ENCODE results near the gene PDGFRB.

Gene PDGFRB

GRCh38 chr5:150108711-150109514 lies 46.7 kb downstream of the PDGFRB start:
- H3K4me1 ChIP-seq (ENCODE audit: control insufficient read depth in 2 of 2, insufficient read depth in 1 of 2, low read depth in 1 of 2, low read length in 2 of 2), result peaks cover 18 to 24% of the 10 kb centered on the region in 2 donors
- peaks cover 0 to 11% (median 2%) of the 10 kb centered on the region in 3 experiments for H3K27me3 ChIP-seq (ENCODE audit: control insufficient read depth in 3 of 3, insufficient read depth in 3 of 3, low read depth in 1 of 3, low read length in 3 of 3)
- H2AFZ ChIP-seq (ENCODE audit: low read length), result no peak overlapping the region
- H3K18ac ChIP-seq (ENCODE audit: low read length), result peak overlapping the region; percentile 81
- no peaks in the 10 kb centered on the region for H3K9me3 ChIP-seq (replicated peaks in 1 of 2; ENCODE audit: control insufficient read depth in 2 of 2, insufficient read depth in 1 of 2, low read depth in 1 of 2, low read length in 2 of 2)
- no CpG with 5 or more reads among the region's 11 CpGs for WGBS, 2 donors (ENCODE audit: extremely low coverage in 2 of 2, insufficient read length in 2 of 2, insufficient replicate concordance in 1 of 2)
- no peaks in the 10 kb centered on the region for H3K79me1 ChIP-seq (ENCODE audit: low read depth, low read length)
- no peak overlapping the region for H4K8ac ChIP-seq (ENCODE audit: low read depth, low read length)
- peak overlapping the region; percentile 36 for H2AK5ac ChIP-seq (ENCODE audit: low read depth, low read length)
- DNase-seq (ENCODE audit: low spot score), result no peak
- H3K4me2 ChIP-seq (ENCODE audit: insufficient read depth, low read length, poor library complexity, severe bottlenecking), result no peak overlapping the region
- H2BK5ac ChIP-seq (ENCODE audit: low read length), result no peak overlapping the region
- H4K91ac ChIP-seq (ENCODE audit: low read depth, low read length, poor library complexity), result no peak overlapping the region
- H3K36me3 ChIP-seq (replicated peaks in 1 of 2; ENCODE audit: control insufficient read depth in 2 of 2, insufficient read depth in 2 of 2, low read length in 2 of 2), result no peaks in the 10 kb centered on the region
- no peak overlapping the region for H3K14ac ChIP-seq (ENCODE audit: low read length)
- H2BK12ac ChIP-seq (ENCODE audit: low read length), result no peak overlapping the region
- peak overlapping the region; percentile 44 for H3K23ac ChIP-seq (ENCODE audit: low read depth, low read length, poor library complexity)
- H3K9ac ChIP-seq (ENCODE audit: low read depth, low read length, poor library complexity), result no peak overlapping the region
- no peak overlapping the region for H3K4ac ChIP-seq (ENCODE audit: low read length)
- peak overlapping the region; percentile 62 for H2BK15ac ChIP-seq (ENCODE audit: low read length)
- no peak overlapping the region for H2BK120ac ChIP-seq (ENCODE audit: low read depth, low read length)
- no peak overlapping the region for H3K4me3 ChIP-seq (ENCODE audit: low read length in 2 of 2)
- H3K27ac ChIP-seq (replicated peaks; ENCODE audit: low read length), result no peak overlapping the region

GRCh38 chr5:150107909-150108447 lies 47.7 kb downstream of the PDGFRB start:
- Histone ChIP-seq H3K4me2 (ENCODE audit: insufficient read depth, low read length, poor library complexity, severe bottlenecking) (no peak overlapping the region), H3K23ac (ENCODE audit: low read depth, low read length, poor library complexity) (no peak overlapping the region), H2BK15ac (ENCODE audit: low read length) (no peak overlapping the region), H2AFZ (ENCODE audit: low read length) (peak overlapping the region; percentile 92), H3K9me3 (replicated peaks in 1 of 2; ENCODE audit: control insufficient read depth in 2 of 2, insufficient read depth in 1 of 2, low read depth in 1 of 2, low read length in 2 of 2) (no peaks in the 10 kb centered on the region), H2BK120ac (ENCODE audit: low read depth, low read length) (no peak overlapping the region), H3K27me3 (ENCODE audit: control insufficient read depth in 3 of 3, insufficient read depth in 3 of 3, low read depth in 1 of 3, low read length in 3 of 3) (peaks cover 0 to 11% (median 2%) of the 10 kb centered on the region in 3 experiments), H2AK5ac (ENCODE audit: low read depth, low read length) (no peak overlapping the region), H3K36me3 (replicated peaks in 1 of 2; ENCODE audit: control insufficient read depth in 2 of 2, insufficient read depth in 2 of 2, low read length in 2 of 2) (no peaks in the 10 kb centered on the region), H3K9ac (ENCODE audit: low read depth, low read length, poor library complexity) (no peak overlapping the region), H3K4me1 (ENCODE audit: control insufficient read depth in 2 of 2, insufficient read depth in 1 of 2, low read depth in 1 of 2, low read length in 2 of 2) (peaks cover 18% of the 10 kb centered on the region in 2 donors), H3K18ac (ENCODE audit: low read length) (no peak overlapping the region), H4K8ac (ENCODE audit: low read depth, low read length) (no peak overlapping the region), H4K91ac (ENCODE audit: low read depth, low read length, poor library complexity) (no peak overlapping the region), H3K27ac (replicated peaks; ENCODE audit: low read length) (no peak overlapping the region), H3K79me1 (ENCODE audit: low read depth, low read length) (no peaks in the 10 kb centered on the region), H3K14ac (ENCODE audit: low read length) (no peak overlapping the region), H2BK12ac (ENCODE audit: low read length) (no peak overlapping the region), H3K4ac (ENCODE audit: low read length) (no peak overlapping the region), H3K4me3 (ENCODE audit: low read length in 2 of 2) (no peak overlapping the region), H2BK5ac (ENCODE audit: low read length) (no peak overlapping the region)
- DNase-seq (ENCODE audit: low spot score), result no peak
- WGBS, 2 donors (ENCODE audit: extremely low coverage in 2 of 2, insufficient read length in 2 of 2, insufficient replicate concordance in 1 of 2), result no CpG with 5 or more reads among the region's 4 CpGs

- Histone ChIP-seq H4K8ac (ENCODE audit: low read depth, low read length) (no peak overlapping the region), H4K91ac (ENCODE audit: low read depth, low read length, poor library complexity) (no peak overlapping the region), H3K27ac (replicated peaks; ENCODE audit: low read length) (no peak overlapping the region), H3K9me3 (replicated peaks in 1 of 2; ENCODE audit: control insufficient read depth in 2 of 2, insufficient read depth in 1 of 2, low read depth in 1 of 2, low read length in 2 of 2) (peaks cover 0 to 2% of the 10 kb centered on the region in 2 donors), H3K4me1 (ENCODE audit: control insufficient read depth in 2 of 2, insufficient read depth in 1 of 2, low read depth in 1 of 2, low read length in 2 of 2) (peaks cover 7 to 18% of the 10 kb centered on the region in 2 donors), H2BK5ac (ENCODE audit: low read length) (no peak overlapping the region), H3K36me3 (replicated peaks in 1 of 2; ENCODE audit: control insufficient read depth in 2 of 2, insufficient read depth in 2 of 2, low read length in 2 of 2) (no peaks in the 10 kb centered on the region), H3K18ac (ENCODE audit: low read length) (no peak overlapping the region), H2BK15ac (ENCODE audit: low read length) (no peak overlapping the region), H3K14ac (ENCODE audit: low read length) (no peak overlapping the region), H3K27me3 (ENCODE audit: control insufficient read depth in 3 of 3, insufficient read depth in 3 of 3, low read depth in 1 of 3, low read length in 3 of 3) (peaks cover 0 to 11% (median 3%) of the 10 kb centered on the region in 3 experiments), H3K4me2 (ENCODE audit: insufficient read depth, low read length, poor library complexity, severe bottlenecking) (no peak overlapping the region), H3K4me3 (ENCODE audit: low read length in 2 of 2) (no peak overlapping the region), H2AFZ (ENCODE audit: low read length) (peak overlapping the region; percentile 92), H2AK5ac (ENCODE audit: low read depth, low read length) (no peak overlapping the region), H3K9ac (ENCODE audit: low read depth, low read length, poor library complexity) (no peak overlapping the region), H3K79me1 (ENCODE audit: low read depth, low read length) (no peaks in the 10 kb centered on the region), H2BK120ac (ENCODE audit: low read depth, low read length) (no peak overlapping the region), H3K23ac (ENCODE audit: low read depth, low read length, poor library complexity) (no peak overlapping the region), H3K4ac (ENCODE audit: low read length) (no peak overlapping the region), H2BK12ac (ENCODE audit: low read length) (no peak overlapping the region)
- no peak for DNase-seq (ENCODE audit: low spot score)
- no CpG with 5 or more reads among the region's 4 CpGs for WGBS, 2 donors (ENCODE audit: extremely low coverage in 2 of 2, insufficient read length in 2 of 2, insufficient replicate concordance in 1 of 2)
These were observed 48.8 kb downstream of the PDGFRB start for GRCh38 chr5:150106674-150107426.

All from neuronal stem cell (in vitro differentiated cells).